ENCODE data around the gene COPS4. TPM values are rescaled to one million over a fixed set of nuclear protein-coding genes. Genes with fewer than 3 reads are reported as not detected.

COPS4 gene
- total RNA-seq, 1 experiment from 2014 or later = 17.1 TPM

GRCh38 chr4:83024233-83024632 is 10.8 kb upstream of the COPS4 start:
- H3K36me3 ChIP-seq (ENCODE audit: low read depth) = no peaks in the 10 kb centered on the region
- no peaks in the 10 kb centered on the region for H3K9me2 ChIP-seq (ENCODE audit: insufficient read depth)
- H3K9me3 ChIP-seq (ENCODE audit: insufficient read depth, low read depth) = peaks cover 8% of the 10 kb centered on the region; the same call in 1 of the 2 replicates
- no peak overlapping the region for H3K27ac ChIP-seq
- no peaks in the 10 kb centered on the region for H3K79me2 ChIP-seq (ENCODE audit: low read depth)
- H3K4me2 ChIP-seq = no peak overlapping the region
- H3K4me3 ChIP-seq = no peak overlapping the region
- H3K27me3 ChIP-seq (ENCODE audit: insufficient read depth, low read depth) = no peaks in the 10 kb centered on the region
- CTCF ChIA-PET = no interaction called here
- BruUV-seq (replicated peaks) = no TSS peak
- H2AFZ ChIP-seq = no peak overlapping the region
- POLR2A ChIA-PET (ENCODE audit: unreplicated experiment) = no interaction called here
- no peaks in the 10 kb centered on the region for H3K4me1 ChIP-seq (replicated peaks; ENCODE audit: insufficient read depth)
- DNase-seq = no peak
- no peaks in the 10 kb centered on the region for H4K20me1 ChIP-seq (ENCODE audit: insufficient read depth)
- intact Hi-C loops (cut with micrococcal nuclease; ENCODE audit: unreplicated experiment) = no loop called here
- H3F3A ChIP-seq (ENCODE audit: insufficient read depth, low read depth) = no peaks in the 10 kb centered on the region
- TF ChIP-seq, protein P1, sequence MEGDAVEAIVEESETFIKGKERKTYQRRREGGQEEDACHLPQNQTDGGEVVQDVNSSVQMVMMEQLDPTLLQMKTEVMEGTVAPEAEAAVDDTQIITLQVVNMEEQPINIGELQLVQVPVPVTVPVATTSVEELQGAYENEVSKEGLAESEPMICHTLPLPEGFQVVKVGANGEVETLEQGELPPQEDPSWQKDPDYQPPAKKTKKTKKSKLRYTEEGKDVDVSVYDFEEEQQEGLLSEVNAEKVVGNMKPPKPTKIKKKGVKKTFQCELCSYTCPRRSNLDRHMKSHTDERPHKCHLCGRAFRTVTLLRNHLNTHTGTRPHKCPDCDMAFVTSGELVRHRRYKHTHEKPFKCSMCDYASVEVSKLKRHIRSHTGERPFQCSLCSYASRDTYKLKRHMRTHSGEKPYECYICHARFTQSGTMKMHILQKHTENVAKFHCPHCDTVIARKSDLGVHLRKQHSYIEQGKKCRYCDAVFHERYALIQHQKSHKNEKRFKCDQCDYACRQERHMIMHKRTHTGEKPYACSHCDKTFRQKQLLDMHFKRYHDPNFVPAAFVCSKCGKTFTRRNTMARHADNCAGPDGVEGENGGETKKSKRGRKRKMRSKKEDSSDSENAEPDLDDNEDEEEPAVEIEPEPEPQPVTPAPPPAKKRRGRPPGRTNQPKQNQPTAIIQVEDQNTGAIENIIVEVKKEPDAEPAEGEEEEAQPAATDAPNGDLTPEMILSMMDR (conservative IDR thresholded peaks at IDR 0.05) = no peak
- TF ChIP-seq EZH2 (IDR thresholded peaks at IDR 0.05; ENCODE audit: low read depth) = no peak

GRCh38 chr4:83025563-83025962 is 9.4 kb upstream of the COPS4 start:
- no peaks in the 10 kb centered on the region for H3K36me3 ChIP-seq (ENCODE audit: low read depth)
- ChIA-PET POLR2A (ENCODE audit: unreplicated experiment) (no interaction called here), CTCF (no interaction called here)
- no peaks in the 10 kb centered on the region for H3K9me2 ChIP-seq (ENCODE audit: insufficient read depth)
- TF ChIP-seq, protein P1 (conservative IDR thresholded peaks at IDR 0.05) = no peak
- no peak for TF ChIP-seq EZH2 (IDR thresholded peaks at IDR 0.05; ENCODE audit: low read depth)
- no peak overlapping the region for H3K27ac ChIP-seq
- no peaks in the 10 kb centered on the region for H3F3A ChIP-seq (ENCODE audit: insufficient read depth, low read depth)
- no peak overlapping the region for H3K4me2 ChIP-seq
- H3K27me3 ChIP-seq (ENCODE audit: insufficient read depth, low read depth) = no peaks in the 10 kb centered on the region
- H3K4me3 ChIP-seq = no peak overlapping the region
- H2AFZ ChIP-seq = no peak overlapping the region
- no TSS peak for BruUV-seq (replicated peaks)
- no peaks in the 10 kb centered on the region for H4K20me1 ChIP-seq (ENCODE audit: insufficient read depth)
- peaks cover 8% of the 10 kb centered on the region; the same call in 1 of the 2 replicates for H3K9me3 ChIP-seq (ENCODE audit: insufficient read depth, low read depth)
- no peaks in the 10 kb centered on the region for H3K4me1 ChIP-seq (replicated peaks; ENCODE audit: insufficient read depth)
- no peak for DNase-seq
- intact Hi-C loops (cut with micrococcal nuclease; ENCODE audit: unreplicated experiment) = no loop called here
- no peaks in the 10 kb centered on the region for H3K79me2 ChIP-seq (ENCODE audit: low read depth)

DNA sequence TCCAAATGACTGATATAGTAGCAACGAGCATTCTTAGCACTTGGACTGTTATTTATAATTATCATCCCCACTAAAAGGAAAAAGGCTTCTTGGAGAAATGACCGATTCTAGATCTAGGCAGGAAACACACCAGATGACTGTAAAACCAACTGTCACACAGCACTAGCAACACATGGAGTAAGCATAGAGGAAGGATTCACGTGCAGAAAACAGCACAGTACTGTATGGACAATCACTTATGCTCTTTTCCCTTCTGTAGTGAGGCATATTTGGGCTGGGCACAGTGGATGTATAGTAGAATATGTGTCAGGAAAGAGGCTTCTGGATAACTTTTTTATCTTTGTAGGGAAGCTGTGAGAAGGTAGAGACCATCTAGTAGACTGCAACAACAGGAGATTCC is 6.0 kb upstream of the COPS4 start:
- DNase-seq = no peak
- H3K9me2 ChIP-seq (ENCODE audit: insufficient read depth) = no peaks in the 10 kb centered on the region
- H3K4me1 ChIP-seq (replicated peaks; ENCODE audit: insufficient read depth) = no peaks in the 10 kb centered on the region
- no peaks in the 10 kb centered on the region for H4K20me1 ChIP-seq (ENCODE audit: insufficient read depth)
- no TSS peak for BruUV-seq (replicated peaks)
- intact Hi-C loops (cut with micrococcal nuclease; ENCODE audit: unreplicated experiment) = no loop called here
- POLR2A ChIA-PET (ENCODE audit: unreplicated experiment) = no interaction called here
- H3F3A ChIP-seq (ENCODE audit: insufficient read depth, low read depth) = peaks cover 9% of the 10 kb centered on the region; the same call in 1 of the 2 replicates
- no peak overlapping the region for H2AFZ ChIP-seq
- CTCF ChIA-PET = no interaction called here
- H3K9me3 ChIP-seq (ENCODE audit: insufficient read depth, low read depth) = 0 out of 2 replicates have a peak, but pooled peaks cover 4% of the 10 kb centered on the region
- no peaks in the 10 kb centered on the region for H3K79me2 ChIP-seq (ENCODE audit: low read depth)
- H3K4me3 ChIP-seq = no peak overlapping the region
- no peak overlapping the region for H3K4me2 ChIP-seq
- no peaks in the 10 kb centered on the region for H3K36me3 ChIP-seq (ENCODE audit: low read depth)
- no peak for TF ChIP-seq EZH2 (IDR thresholded peaks at IDR 0.05; ENCODE audit: low read depth)
- TF ChIP-seq, protein P1 (conservative IDR thresholded peaks at IDR 0.05) = no peak
- no peaks in the 10 kb centered on the region for H3K27me3 ChIP-seq (ENCODE audit: insufficient read depth, low read depth)
- no peak overlapping the region for H3K27ac ChIP-seq
